SK-N-SH (cell line): ENCODE results near the gene BRD3.

Source experiments
- CTCF ChIP-seq: fragments of 200-600 bp; sonication (generic); IDR thresholded peaks from 2 replicates; pipeline ENCODE4 v1.6.1; 2017; ENCODE audit warnings: antibody characterized with exemption, mild to moderate bottlenecking, moderate library complexity
- EZH2phosphoT487 ChIP-seq: fragments of 200-600 bp; sonication (generic); IDR thresholded peaks from 2 replicates; pipeline ENCODE4 v1.6.1; 2017; ENCODE audit warnings: low read depth, mixed run types, mild to moderate bottlenecking, antibody characterized with exemption, moderate library complexity, borderline replicate concordance
- FOXJ3 ChIP-seq: sonication (generic); formaldehyde crosslinking; IDR thresholded peaks from 2 replicates; pipeline ENCODE4 v1.5.1; 2020; ENCODE audit warnings: mild to moderate bottlenecking, missing genetic modification reagents
- POLR2AphosphoS5 ChIP-seq: IDR thresholded peaks from 2 replicates; pipeline ENCODE4 v1.6.1; 2012; ENCODE audit warnings: low read depth, low read length
- REST ChIP-seq: IDR thresholded peaks from 2 replicates; pipeline ENCODE4 v1.6.1; 2012; ENCODE audit warnings: mild to moderate bottlenecking, low read depth, low read length, moderate library complexity
- TCF12 ChIP-seq: IDR thresholded peaks from 2 replicates; pipeline ENCODE4 v1.4.0; 2012
- USF2 ChIP-seq: fragments of 150-350 bp; IDR thresholded peaks from 2 replicates; pipeline ENCODE4 v1.6.1; 2017; ENCODE audit warnings: antibody characterized with exemption, low read length, low read depth, borderline replicate concordance
- TF ChIP-seq, protein P1 (sequence below): IDR thresholded peaks from 2 replicates; pipeline ENCODE4; 2012

- TF ChIP-seq POLR2AphosphoS5 (no peak), REST (no peak), CTCF (no peak), USF2 (no peak), TCF12 (no peak), FOXJ3 (CRISPR knock-in tag) (no peak), EZH2phosphoT487 (no peak)
- TF ChIP-seq, protein P1, sequence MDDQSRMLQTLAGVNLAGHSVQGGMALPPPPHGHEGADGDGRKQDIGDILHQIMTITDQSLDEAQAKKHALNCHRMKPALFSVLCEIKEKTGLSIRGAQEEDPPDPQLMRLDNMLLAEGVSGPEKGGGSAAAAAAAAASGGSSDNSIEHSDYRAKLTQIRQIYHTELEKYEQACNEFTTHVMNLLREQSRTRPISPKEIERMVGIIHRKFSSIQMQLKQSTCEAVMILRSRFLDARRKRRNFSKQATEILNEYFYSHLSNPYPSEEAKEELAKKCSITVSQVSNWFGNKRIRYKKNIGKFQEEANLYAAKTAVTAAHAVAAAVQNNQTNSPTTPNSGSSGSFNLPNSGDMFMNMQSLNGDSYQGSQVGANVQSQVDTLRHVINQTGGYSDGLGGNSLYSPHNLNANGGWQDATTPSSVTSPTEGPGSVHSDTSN: no peak
Measured at GRCh38 chr9:134069480-134070399, 1.9 kb upstream of the BRD3 start.
